ENCODE measurements around the gene USP35. TPM values are rescaled to one million over a fixed set of nuclear protein-coding genes. Genes with fewer than 3 reads are reported as not detected.

Gene USP35
- total and polyA plus RNA-seq, 9 donors, result 8.0 to 18.6 (median 9.7) TPM

DNA sequence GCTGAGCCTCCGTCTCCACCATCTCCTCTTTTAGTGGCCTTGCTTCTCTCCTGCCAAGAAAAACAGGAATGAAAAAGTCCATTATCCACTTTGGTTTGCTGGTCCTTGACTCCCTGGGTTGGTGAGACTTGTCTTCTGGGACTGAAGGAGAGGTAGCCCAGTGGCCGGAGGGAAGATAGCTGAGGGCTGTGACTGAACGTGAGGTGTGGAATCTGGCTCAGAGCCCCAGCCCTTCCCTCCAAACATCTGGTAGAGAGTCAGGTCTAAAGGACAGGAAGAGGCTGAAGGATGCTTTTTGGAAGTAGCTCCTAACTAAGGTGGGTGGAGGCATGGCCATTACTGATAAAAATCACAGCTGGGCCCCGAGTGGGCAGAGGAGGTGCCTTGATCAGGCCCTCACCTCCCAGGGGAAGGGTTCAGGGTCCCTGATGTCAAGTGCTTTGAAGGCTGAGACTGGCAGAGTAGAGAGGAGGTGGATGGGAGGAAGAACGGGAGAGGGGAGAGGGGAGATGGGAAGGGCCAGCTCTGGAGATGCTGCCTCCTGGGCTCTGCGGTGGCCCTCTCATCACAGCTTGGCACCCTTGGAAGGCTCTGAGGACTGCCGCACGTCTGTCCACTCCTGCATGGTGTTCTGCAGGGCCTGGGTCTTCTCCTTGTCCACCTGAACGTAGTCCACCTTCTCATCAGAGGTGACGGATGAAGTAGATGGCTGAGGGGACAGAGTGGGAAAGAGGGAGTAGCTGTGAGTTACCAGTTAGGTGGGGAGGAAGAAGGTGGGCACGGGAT lies 30.2 kb downstream of the USP35 start:
- 79 to 87% (median 84%) methylated on average over 11 of the region's 11 CpGs for WGBS, 3 donors
- H3K4me1 ChIP-seq (ENCODE audit: insufficient read depth), result no peaks in the 10 kb centered on the region
- intact Hi-C loops (cut with DNase I), result no loop called here
- TF ChIP-seq POLR2A (IDR thresholded peaks at IDR 0.05) (no peak), EP300 (IDR thresholded peaks at IDR 0.05) (no peak)
- TF ChIP-seq, protein P1, sequence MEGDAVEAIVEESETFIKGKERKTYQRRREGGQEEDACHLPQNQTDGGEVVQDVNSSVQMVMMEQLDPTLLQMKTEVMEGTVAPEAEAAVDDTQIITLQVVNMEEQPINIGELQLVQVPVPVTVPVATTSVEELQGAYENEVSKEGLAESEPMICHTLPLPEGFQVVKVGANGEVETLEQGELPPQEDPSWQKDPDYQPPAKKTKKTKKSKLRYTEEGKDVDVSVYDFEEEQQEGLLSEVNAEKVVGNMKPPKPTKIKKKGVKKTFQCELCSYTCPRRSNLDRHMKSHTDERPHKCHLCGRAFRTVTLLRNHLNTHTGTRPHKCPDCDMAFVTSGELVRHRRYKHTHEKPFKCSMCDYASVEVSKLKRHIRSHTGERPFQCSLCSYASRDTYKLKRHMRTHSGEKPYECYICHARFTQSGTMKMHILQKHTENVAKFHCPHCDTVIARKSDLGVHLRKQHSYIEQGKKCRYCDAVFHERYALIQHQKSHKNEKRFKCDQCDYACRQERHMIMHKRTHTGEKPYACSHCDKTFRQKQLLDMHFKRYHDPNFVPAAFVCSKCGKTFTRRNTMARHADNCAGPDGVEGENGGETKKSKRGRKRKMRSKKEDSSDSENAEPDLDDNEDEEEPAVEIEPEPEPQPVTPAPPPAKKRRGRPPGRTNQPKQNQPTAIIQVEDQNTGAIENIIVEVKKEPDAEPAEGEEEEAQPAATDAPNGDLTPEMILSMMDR (IDR thresholded peaks at IDR 0.05), result no peak
- H3K27ac ChIP-seq, result no peak overlapping the region
- H3K4me3 ChIP-seq, result no peak overlapping the region
- DNase-seq, result peak in 1 of 5 donors; percentile 10
- no peaks in the 10 kb centered on the region for H3K9me3 ChIP-seq
- H3K27me3 ChIP-seq, result no peaks in the 10 kb centered on the region
- no peaks in the 10 kb centered on the region for H3K36me3 ChIP-seq

DNA sequence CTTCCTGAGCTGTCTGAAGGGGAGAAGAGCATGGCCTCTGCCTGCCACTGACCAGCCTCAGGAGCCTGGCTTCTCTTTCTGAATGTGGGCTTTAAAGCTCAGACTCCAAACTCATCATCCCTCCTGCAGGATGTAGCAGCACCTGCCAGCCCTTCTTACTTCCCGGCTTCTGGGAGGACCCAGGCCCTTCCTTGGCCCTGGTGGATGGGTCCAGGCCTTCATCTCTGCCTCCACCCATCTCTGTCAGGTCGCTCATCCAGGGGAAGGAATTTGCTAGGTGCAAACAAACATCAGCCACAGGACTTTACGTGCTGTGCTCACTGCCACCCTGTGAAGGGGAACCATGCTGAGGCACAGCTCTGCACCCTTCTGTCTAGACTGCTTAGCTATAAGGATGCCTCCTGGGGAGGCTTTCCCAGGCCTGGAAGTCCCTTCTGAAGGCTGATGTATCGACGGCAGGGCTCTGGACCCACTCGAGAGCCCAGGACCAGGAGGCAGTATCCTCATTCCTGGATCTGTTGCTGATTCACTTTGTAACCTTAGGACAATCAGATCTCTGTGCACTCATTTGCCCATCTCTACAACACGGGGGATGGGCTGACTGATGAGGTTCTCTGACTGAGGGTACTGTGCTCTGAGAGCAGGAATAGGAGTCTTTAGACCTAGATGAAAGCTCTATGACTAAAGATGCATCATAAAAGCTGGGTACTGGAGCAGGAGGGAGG lies 30.9 kb downstream of the USP35 start:
- 90 to 96% (median 94%) methylated on average over 7 of the region's 7 CpGs for WGBS, 3 donors
- no peaks in the 10 kb centered on the region for H3K9me3 ChIP-seq
- intact Hi-C loops (cut with DNase I), result loop anchor here in 2 of 4 donors (10.0 kb wide), 2 partner anchors 195 to 345 kb away; partner anchors contain the start of gene GAB2 (in 1 of the 2)
- TF ChIP-seq, protein P1 (IDR thresholded peaks at IDR 0.05), result no peak
- TF ChIP-seq EP300 (IDR thresholded peaks at IDR 0.05) (no peak), POLR2A (IDR thresholded peaks at IDR 0.05) (no peak)
- peak in 1 of 5 donors; percentile 6 for DNase-seq
- H3K4me3 ChIP-seq, result no peak overlapping the region
- H3K27ac ChIP-seq, result no peak overlapping the region
- no peaks in the 10 kb centered on the region for H3K36me3 ChIP-seq
- H3K4me1 ChIP-seq (ENCODE audit: insufficient read depth), result no peaks in the 10 kb centered on the region
- no peaks in the 10 kb centered on the region for H3K27me3 ChIP-seq

DNA sequence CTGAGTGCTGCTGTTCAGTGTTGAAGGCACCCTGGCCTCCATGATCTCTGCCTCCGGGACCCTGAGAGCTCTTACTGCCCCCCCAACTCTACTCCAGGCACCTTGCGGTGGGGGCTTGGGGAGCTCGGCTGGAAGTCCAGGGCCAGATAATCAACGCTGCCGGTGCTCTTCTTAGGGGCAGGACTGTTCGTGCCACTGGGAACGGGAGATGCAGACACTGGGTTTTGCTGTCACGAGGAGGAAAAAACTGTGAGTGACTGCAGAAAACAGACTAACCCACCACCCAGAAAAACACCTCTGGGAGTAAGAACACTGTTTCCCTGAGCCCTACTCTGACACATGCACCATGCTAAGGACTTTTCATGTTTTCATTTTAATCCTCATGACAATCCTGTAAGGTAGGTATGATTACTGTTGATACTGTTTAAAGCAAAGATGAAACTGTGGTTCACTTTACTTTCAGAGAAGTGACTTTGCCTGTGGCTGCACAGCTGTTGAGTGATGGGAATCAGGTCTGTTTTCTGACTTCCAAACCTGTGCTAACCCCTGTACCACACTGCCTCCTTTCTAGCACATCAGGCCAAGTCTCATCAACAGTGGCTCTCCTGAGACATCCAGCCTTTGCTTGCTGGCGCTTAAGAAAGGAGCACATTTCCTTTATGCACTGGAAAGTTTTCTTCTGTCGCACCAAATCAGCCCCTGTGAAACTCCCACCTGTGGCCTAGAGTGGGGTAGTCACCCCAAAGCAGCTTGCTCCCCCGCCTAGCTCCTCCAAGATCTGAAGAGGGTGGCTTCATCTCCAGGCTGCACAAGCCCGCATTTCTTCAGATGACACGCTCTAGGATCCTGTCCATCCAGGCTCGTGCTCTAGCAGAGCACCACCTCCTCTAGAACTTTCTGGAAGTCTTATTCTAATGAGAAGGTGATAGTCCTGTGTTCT lies 31.8 kb downstream of the USP35 start:
- Histone ChIP-seq H3K27ac (no peak overlapping the region), H3K4me1 (ENCODE audit: insufficient read depth) (no peaks in the 10 kb centered on the region), H3K27me3 (no peaks in the 10 kb centered on the region), H3K9me3 (no peaks in the 10 kb centered on the region), H3K4me3 (no peak overlapping the region), H3K36me3 (no peaks in the 10 kb centered on the region)
- DNase-seq, result peak in 1 of 5 donors; percentile 6
- WGBS, 3 donors, result 84 to 89% (median 85%) methylated on average over 14 of the region's 14 CpGs
- intact Hi-C loops (cut with DNase I), result loop anchor here in 2 of 4 donors (10.0 kb wide), 2 partner anchors 194 to 344 kb away; partner anchors contain the start of gene GAB2 (in 1 of the 2)
- TF ChIP-seq EP300 (IDR thresholded peaks at IDR 0.05) (no peak), POLR2A (IDR thresholded peaks at IDR 0.05) (no peak)
- TF ChIP-seq, protein P1 (IDR thresholded peaks at IDR 0.05), result no peak
